SKM-1 treated with dmso at 0.1 percent for 144 hours (cell line): ENCODE measurements around the gene AGAP6.
A peak's percentile ranks its signal among the peaks of the same experiment; 100 is the strongest.
"Not testable (repeated sequence)": the region's sequence is repeated elsewhere in the genome, so short reads cannot be mapped to it uniquely, and the experiment has no call there.

Experiments used
- DNase-seq: peaks from one replicate; lab custom pipeline; 2025; ENCODE audit not compliant: unreplicated experiment; lab: John Stamatoyannopoulos, UW

AGAP6 gene

DNA sequence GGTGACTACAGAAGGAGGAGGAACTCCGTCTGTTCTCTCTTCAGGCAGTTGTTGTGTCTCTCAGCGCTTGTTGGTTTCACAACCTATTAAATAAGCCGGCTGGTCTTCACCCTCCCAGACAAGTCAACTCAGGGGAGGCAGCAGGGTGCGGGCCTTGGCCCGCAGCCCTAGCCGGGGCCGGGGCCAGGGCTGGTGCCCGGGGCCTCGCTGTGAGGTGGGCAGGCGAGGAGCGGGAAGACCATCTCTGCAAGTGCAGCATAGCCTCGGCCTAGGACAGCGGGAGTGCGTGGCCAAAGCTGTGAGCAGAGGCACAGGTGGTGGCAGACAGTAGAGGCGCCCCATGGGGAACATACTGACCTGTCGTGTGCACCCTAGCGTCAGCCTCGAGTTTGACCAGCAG is at the start of gene AGAP6:
TSS of gene AGAP6 (plus strand) at position 31 of the 400 bp plus-strand sequence. CDS start at position 341, 310 bp downstream.
- not testable (repeated sequence) for DNase-seq

DNA sequence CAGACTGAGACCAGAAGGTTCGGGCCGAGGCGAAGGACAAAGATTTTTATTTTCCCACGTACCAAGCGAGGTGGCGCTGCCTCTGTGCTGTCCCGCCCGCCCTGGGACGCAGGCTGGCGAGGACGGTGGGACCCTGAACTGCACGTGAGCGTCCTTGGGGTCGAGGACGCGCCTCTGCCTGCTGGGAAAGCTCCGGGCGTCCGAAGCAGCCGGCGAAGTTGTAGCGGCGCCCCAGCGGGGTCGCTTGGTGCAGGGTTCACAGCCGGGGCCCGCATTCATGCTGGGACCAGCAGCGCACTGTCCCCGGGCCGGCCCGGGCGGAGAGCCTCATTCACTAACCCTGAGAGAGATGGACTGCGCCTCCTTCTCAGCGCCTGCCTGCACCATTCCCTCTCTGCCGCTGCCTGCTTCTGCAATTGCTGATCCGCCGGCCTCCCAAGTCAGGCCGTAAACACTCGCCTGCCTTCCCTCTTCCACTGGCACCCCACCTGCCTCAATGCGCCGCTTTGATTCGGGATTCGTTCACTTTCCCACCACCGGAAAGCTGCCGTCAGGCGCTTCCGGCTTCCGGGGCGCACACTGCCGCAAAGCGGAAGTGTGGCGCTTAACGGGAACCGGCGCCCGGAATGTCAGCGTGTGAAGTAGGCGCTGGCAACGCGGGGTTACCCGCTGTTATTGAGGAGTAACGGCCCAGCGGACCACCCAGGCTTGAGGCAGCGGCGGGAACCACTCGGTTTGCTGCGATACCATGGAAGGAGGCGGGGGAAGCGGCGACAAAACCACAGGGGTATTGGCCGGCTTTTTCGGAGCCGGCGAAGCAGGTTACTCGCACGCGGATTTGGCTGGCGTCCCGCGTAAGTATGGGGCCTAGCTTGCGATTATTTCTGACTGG is 46.5 kb upstream of the AGAP6 start, which contains the start of the genes PARG and TIMM23B:
TSS of gene PARG (minus strand) at position 581 of the 892 bp plus-strand sequence. CDS start at position 279, 302 bp downstream.
TSS of gene TIMM23B (plus strand) at position 607 of the 892 bp plus-strand sequence. CDS start at position 749, 142 bp downstream.
- peak; percentile 67 for DNase-seq

DNA sequence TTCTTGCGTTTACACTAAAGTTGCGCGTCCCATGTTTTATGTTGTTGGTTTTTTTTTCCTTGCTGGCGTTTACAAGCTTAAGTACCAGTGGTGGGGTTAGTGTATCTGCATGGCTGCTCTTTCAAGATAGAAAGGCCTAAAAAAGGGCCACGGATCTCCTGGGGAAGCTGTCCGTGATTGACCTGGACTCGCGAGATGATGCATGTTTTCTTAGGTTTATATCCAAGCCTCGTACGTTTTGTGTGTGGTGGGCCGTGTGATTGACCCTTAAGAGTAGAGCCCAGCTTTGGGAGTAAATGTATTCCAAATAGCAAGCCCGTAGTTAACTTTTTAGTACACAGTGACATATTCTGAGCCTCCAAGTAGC is 45.9 kb upstream of the AGAP6 start:
- peak; percentile 2 for DNase-seq

DNA sequence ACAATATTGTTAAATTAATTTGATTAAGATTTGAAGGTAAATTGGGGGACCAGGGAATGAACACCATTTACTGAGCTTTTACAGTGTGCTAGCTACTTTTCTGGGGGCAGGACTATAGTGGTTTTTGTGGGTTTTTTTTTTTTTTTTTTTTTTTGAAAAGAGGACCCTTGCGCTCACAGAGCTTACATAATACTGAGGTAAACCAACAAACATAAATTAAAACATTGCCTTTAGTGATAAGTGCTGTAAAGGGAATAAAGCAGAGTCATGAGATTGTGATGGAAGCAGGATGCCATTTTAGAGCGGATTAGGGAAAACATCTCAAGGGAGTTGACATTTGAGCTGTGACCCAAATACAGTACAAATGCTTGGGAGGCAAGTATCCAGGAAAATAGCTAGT is 44.6 kb upstream of the AGAP6 start:
- not testable (repeated sequence) for DNase-seq

DNA sequence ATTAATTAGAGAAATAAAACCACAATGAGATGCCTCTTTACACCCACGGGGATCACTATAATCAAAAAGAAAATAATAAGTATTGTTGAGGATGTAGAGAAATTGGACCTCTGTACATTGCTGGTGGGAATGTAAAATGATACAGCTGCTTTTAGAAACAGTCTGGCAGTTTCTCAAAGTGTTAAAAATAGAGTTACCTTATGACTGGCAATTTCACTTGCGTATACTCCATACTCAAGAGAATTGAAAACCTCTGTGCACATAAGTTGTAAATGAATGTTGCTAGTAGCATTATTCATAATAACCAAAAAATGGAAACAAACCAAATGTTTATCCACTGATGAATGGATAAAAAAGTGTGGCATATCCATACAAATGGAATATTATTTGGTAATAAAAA is 40.1 kb upstream of the AGAP6 start:
- not testable (repeated sequence) for DNase-seq

DNA sequence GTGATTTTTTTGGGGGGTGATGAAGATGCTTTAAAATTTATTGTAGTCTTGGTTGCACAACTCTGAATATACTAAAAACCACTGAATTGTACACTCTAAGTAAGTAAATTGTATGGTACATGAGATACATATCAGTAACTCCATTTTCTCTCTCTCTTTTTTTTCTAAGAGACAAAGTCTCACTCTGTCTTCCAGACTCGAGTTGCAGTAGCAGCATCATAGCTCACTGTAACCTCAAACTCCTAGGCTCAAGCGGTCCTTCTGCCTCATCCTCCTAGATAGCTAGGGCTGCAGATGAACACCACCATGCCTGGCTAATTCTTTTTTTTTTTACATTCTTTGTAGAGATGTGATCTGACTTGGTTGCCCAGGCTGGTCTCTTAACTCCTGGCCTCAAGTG is 39.5 kb upstream of the AGAP6 start:
- not testable (repeated sequence) for DNase-seq

DNA sequence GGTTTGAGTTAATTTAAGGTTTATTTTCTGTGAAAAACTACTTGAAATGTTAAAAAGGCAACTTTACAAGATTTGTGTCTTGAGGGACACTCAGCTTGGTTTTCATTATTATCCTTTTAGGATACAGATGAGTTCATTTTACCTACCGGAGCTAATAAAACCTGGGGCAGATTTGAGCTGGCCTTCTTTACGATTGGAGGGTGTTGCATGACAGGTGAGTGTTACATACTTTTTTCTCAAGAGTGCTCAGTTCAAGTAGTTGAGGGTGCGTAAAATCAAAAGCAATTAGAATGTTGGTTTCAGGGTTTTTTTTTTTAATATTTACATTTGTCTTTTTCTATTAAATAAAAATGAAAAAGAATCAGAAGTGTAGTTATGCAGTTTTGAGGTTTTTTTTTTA is 36.2 kb upstream of the AGAP6 start:
- DNase-seq: not testable (repeated sequence)

DNA sequence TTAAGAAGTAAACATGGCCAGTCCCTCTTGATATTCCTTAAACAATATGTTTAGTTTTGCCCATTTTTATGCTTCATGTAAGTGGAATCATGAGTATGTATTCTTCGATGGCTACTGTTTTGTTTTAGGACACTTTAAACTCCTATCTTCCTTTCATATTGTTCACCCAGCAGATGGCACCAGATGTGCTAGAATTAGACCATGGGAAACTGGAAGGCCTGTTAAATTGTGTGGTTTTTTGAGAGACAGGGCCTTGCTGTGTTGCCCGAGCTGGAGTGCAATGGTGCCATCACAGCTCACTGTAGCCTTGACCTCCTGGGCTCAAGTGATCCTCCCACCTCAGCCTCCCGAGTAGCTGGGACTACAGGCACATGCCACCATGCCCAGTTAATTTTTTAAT is 35.1 kb upstream of the AGAP6 start:
- DNase-seq: not testable (repeated sequence)

DNA sequence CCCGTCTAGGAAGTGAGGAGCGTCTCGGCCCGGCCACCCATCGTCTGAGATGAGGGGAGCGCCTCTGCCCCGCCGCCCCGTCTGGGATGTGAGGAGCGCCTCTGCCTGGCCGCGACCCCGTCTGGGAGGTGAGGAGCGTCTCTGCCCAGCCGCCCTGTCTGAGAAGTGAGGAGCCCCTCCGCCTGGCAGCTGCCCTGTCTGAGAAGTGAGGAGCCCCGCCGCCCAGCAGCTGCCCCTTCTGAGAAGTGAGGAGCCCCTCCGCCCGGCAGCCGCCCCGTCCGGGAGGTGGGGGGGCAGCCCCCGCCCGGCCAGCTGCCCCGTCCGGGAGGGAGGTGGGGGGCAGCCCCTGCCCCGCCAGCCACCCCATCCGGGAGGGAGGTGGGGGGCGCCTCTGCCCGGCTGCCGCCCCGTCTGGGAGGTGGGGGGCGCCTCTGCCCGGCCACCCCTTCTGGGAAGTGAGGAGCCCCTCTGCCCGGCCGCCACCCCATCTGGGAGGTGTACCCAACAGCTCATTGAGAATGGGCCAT is 17.8 kb upstream of the AGAP6 start:
- not testable (repeated sequence) for DNase-seq

DNA sequence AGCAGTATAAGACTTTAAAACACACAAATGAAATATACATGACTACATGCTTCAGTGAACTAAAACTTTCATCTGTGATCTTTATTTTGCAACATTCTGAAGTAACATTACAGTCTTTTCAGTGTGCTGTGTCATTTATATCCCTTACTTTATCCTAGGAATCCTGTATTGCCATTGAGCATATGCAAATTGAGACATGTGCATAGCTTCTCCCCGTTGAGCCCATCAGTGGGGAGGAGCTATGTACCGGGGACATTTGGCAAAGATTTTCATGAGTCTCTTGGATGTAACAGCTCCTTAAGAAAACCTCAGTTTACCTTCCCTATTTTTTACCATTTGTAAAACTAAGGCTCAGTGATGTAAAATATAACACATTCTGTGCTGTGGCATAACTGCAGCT is 16.7 kb upstream of the AGAP6 start:
- DNase-seq: not testable (repeated sequence)

DNA sequence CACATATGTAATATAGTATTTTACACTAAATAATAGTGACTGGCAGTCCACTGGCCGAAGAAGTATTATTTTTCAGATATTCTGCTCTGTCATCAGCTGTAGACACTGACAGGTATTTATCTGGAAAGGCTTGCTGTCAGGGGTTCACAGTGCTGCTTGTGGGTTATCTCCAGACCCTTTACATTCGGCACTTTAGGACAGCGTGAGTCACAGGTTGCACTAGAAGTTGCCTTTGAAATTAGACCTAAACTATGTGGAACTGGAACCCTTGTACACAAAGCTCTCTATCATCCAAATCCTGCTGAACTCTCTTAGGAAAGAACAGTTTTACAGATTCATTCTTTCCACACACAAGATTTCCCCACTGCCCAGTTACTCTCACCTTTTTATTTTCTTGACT is 16.1 kb upstream of the AGAP6 start:
- DNase-seq: not testable (repeated sequence)

DNA sequence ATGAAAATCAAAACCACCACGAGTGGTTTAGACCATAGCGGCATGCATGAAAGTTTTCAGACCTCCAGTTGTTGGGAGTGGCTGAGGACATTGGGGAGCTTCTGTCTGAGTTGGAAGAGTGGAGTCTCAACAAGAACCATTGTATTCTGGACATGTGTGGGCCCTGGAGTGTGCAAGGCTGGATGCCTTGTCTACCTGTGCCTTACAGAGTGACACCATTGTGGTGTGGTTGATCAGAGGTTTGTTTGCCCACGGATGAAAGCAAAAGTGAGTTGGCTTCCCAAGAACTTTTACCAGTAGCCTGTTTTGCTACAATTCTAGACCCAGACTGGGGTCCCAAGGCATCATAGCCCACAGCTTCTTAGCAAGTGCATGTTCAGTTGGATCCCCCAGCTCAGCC is 10.4 kb upstream of the AGAP6 start:
- DNase-seq: not testable (repeated sequence)

DNA sequence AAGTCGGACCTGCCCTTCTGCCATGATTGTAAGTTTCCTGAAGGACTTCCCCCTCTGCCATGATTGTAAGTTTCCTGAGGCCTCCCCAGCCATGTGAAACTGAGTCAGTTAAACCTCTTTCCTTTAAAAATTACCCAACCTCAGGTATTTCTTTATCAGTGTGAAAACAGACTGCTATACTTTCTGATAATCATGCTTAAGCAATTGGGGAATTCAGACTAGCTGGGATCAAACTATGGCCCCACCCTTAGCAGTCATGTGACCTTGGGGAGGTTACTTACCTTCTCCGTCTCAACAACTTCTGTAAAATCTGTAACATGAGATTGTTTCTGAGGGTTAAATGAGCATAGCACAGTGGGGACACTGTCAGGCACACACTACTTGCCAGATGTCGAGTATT is 999 bp upstream of the AGAP6 start:
- not testable (repeated sequence) for DNase-seq

DNA sequence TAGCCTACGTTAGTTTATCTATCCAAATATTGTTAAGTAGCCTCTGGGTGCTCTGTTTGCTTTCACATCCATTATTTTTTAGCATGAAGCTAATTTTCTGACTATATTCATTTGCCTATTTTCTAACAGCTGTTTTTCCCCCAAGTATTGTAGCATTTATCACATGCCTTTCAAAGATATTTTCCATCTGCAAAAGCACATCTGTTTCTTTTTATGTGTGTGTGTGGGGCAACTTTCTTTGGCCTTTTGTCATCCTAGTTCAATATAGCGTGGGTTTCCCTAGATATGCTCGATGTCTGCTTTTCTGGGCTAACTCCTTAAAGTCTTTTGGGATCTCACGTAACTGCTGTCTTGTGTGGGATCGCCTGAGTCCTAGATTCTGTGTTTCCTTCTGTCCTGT is 7.1 kb downstream of the AGAP6 start:
- DNase-seq: not testable (repeated sequence)

DNA sequence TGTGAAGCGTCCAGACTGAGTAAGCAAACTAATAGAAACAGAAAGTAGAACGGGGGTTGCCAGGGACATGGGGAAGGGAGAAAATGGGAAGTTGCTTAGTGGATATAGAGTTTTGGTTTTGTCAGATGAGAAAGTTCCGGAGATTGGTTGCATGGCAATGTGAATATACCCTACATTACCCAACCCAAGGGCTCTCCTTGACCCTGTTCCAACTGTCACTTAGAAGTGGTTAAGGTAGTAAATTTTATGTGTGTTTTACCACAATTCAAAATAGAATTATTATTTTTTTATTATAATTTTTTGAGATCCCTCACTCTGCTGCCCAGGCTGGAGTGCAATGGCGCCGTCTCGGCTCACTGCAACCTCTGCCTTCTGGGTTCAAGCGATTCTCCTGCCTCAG is 25.8 kb downstream of the AGAP6 start:
- peak; percentile 41 for DNase-seq

DNA sequence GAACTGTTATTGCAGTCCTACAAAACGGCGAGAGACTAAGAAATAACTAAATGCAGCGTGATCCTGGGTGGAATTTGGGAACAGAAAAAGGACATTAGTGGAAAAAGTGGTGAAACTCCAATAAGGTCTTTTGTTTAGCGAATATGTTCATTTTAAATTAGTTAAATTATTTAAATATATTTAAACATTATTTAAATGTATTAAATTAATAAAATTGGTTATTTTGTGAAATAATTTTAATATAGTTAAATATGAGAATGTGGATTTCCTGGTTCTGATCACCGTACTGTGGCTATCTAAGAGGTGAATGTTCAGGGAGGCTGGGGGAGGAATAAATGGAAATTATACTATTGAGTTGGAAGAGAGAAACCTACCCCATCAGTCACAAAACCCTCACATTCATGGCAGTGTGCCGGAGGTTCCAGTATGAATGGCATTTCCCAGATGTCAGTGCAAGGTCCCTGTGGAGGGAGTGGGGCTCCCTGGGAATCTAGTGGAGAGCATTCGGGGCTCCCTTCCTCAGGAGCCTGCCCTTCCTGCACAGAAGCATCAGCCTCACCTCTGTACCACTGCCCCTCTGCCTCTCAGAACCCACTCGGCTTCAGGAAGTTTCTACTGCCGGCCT is 27.5 kb downstream of the AGAP6 start:
- not testable (repeated sequence) for DNase-seq

DNA sequence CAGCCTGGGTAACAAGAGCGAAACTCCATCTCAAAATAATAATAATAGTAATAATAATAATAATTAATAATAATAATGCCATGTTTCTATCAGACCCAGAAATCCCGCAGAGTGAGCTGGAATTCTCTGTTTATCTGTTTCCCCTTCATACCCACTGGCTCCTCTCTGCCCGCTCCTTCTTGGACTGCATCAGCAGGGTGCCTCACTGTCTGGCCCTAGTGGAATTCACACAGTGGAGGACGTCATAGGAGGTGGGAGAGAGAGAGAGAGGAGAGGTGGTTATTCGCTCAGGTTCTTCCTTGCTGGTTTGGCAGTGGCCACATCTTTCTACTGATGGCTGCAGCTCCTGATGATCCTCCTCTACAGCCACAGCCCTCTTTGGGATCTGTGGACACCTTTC is 28.7 kb downstream of the AGAP6 start:
- not testable (repeated sequence) for DNase-seq

DNA sequence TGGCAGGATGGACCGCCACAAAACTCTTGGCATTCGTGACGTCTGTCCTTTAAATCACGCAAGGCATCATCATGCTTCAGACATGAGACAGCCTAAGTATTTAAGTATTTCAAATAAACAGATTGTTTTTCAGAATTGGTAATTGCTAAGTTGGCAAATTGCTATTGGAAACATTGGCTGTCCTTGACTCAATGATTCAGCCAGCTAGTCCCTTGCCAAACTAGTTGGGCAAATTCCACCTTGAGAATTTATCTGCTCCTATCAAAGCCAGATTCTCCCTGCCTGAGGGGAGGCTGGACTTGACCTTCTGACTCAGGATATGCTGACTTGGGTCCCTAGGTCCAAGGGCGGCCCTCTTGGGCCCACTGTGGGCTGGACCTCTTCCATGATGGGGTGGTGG is 29.4 kb downstream of the AGAP6 start:
- DNase-seq: not testable (repeated sequence)

DNA sequence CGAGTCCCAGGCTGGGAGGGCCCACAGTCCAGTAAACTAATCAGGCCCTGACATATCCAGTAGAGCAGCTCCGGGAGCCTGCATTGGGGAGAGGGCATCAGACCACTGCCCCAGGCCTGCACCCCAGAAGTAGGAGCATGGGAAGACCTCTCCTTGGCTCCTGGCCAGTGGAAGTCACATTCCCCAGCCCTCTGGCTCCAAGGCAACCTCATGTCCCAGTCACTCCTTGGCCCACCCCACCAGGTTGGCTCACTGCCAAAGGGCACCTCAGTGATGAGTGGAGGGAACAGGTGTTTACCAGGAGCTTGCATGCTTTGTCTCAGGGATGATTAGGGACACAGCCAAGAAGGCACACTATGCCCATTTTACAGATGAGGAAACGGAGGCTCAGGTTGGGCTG is 31.1 kb downstream of the AGAP6 start:
- not testable (repeated sequence) for DNase-seq

DNA sequence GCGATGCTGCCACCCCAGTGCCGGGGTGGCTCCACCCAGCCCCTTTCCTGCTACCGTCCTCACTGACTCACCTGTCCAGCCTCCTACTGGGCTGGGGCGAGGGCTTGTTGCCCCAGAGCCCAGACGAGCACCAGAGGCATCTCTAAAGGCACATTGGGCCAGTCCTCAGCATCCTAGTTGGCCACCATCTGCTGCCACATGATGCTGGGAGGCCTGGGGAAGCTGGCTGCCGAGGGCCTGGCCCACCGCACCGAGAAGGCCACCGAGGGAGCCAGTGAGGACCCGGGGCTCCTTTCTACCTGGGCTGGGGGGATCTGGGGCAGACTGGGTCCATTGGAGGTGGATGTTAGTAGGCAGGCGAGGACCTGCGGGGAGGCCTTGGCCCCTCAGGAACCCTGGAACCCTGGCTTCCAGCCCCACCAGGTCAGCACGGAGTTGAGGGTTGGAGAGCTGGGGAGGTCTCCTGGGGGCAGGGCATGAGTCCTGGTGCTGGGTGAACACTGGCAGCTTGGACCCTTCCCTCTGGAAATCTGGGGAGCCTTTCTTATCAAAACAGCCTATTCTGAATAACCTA is 32.3 kb downstream of the AGAP6 start:
- not testable (repeated sequence) for DNase-seq

DNA sequence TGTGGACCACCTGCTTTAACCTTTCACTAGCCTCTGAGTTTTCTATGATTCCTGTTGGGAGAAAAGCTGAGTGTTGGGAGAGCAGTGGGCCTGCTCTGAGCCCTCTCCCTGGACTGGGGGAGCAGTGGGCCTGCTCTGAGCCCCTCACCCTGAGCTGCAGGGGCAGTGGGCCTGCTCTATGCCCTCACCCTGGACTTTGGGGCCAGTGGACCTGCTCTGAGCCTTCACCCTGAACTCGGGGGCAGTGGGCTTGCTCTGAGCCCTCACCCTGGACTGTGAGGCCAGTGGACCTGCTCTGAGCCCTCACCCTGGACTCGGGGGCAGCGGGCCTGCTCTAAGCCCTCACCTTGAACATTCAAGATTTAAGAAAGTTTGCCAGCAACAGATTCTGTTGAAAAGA is 33.4 kb downstream of the AGAP6 start:
- no peak for DNase-seq
